ENCODE data around the gene UBA52.
"Not testable (repeated sequence)": the region's sequence is repeated elsewhere in the genome, so short reads cannot be mapped to it uniquely, and the experiment has no call there.

The UBA52 gene

DNA sequence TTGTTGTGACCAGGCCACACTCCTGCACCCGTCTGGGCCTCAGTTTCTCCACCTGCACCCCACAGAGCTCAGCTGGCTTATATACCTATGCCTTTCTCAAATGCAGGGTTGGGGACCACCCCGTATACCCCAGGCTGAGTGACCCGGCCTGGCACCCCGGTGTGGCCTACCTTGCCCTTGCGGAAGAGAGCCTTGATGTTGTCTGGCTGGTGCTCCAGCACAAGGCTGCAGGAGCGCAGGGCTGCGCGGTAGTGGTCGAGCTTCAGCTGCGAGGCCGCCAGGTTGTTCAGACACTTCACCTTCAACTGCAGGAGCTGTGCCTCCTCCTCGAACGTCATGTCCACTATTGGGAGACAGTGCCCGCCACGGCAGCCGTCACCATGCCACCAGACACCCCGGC, 34.2 kb upstream of the UBA52 start:
- DNase-seq (ENCODE audit: insufficient read length, low spot score) (no peak), FAIRE-seq (no peak)
- TF ChIP-seq POU2F2 (IDR thresholded peaks at IDR 0.05; ENCODE audit: low read depth, low read length) (no peak), TAF1 (IDR thresholded peaks at IDR 0.05; ENCODE audit: low read depth, low read length) (no peak), POLR2AphosphoS5 (IDR thresholded peaks at IDR 0.05; ENCODE audit: low read depth, low read length) (no peak), POLR2A (IDR thresholded peaks at IDR 0.05; ENCODE audit: low read depth, low read length) (no peak), PAX5 (IDR thresholded peaks at IDR 0.05; ENCODE audit: insufficient read depth, low read length, severe bottlenecking) (no peak), SPI1 (IDR thresholded peaks at IDR 0.05; ENCODE audit: low read depth, low read length) (no peak)

DNA sequence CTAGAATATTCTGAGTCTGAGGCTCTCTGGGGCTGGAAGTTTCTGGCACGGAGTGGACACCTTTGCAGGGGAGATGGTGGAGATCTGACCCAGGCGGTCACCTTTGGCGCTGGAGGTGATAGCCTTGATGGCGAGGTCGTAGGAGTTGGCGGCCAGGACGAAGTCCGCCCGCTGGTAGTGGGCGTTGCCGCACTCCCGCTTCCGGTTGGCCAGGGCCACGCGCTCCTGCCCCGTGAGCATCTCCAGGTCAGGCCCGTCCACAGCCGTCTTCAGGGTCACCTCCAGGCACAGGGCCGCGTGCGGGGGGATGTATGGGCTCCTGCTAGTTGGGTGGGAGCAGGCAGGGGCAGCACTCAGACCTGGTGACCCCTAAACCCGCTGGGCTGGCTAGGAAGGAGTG, 33.5 kb upstream of the UBA52 start:
- FAIRE-seq (no peak), DNase-seq (ENCODE audit: insufficient read length, low spot score) (no peak)
- TF ChIP-seq TAF1 (IDR thresholded peaks at IDR 0.05; ENCODE audit: low read depth, low read length), result no peak

GRCh38 chr19:18539372-18539771, 32.3 kb upstream of the UBA52 start:
- FAIRE-seq (no peak), DNase-seq (ENCODE audit: insufficient read length, low spot score) (no peak)
- TF ChIP-seq SPI1 (IDR thresholded peaks at IDR 0.05; ENCODE audit: low read depth, low read length) (no peak), POU2F2 (IDR thresholded peaks at IDR 0.05; ENCODE audit: low read depth, low read length) (no peak), PAX5 (IDR thresholded peaks at IDR 0.05; ENCODE audit: insufficient read depth, low read length, severe bottlenecking) (no peak), POLR2AphosphoS5 (IDR thresholded peaks at IDR 0.05; ENCODE audit: low read depth, low read length) (no peak), POLR2A (IDR thresholded peaks at IDR 0.05; ENCODE audit: low read depth, low read length) (no peak), TAF1 (IDR thresholded peaks at IDR 0.05; ENCODE audit: low read depth, low read length) (no peak)

DNA sequence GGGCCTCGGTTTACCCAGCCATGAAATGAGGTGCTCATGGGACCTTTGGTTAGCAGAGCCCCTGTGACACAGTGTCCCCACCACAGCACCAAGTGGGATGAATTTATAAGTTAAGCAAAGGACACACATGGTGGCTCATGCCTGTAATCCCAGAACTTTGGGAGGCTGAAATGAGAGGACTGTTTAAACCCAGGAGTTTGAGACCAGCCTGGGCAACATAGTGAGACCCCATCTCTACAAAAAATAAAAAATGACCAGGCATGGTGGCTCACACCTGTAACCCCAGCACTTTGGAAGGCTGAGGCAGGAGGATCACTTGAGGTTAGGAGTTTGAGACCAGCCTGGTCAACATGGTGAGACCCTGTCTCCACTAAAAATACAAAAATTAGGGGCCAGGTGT, 31.5 kb upstream of the UBA52 start:
- FAIRE-seq; DNase-seq (ENCODE audit: insufficient read length, low spot score): not testable (repeated sequence)

DNA sequence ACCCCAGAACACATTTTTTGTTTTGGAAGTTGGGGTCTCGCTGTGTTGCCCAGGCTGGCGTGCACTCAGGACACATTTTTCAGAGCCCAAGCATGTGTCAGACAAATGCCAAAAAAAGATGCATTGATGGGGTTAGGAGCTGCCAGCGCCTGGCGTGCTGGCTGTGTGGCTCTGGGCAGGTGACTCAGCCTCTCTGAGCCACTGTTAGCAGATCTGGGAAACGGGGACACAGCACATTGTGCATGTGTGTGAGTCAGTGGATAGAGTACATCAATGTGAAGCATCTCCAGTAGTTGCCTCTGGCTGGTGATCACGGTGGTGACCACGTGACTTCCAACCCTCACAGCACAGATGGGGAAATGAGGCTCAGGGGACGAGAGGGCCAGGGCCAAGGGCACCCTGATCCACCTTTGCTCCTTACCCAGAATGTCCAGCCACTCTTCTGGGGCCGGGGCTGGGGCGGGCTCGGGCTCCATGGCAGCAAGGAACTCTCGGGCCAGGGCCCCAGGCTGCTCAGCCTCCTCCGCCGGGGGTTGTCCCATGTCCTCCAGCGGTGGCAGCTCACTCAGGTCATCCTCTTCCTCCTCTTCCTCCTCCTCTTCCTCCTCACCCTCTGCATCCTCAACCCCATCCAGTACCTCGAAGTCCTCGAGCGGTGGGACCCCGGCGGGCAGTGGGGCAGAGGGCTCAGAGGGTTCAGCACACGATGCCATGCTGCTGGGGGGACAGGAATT, 30.2 kb upstream of the UBA52 start:
- TF ChIP-seq SPI1 (IDR thresholded peaks at IDR 0.05; ENCODE audit: low read depth, low read length) (no peak), POLR2A (IDR thresholded peaks at IDR 0.05; ENCODE audit: low read depth, low read length) (no peak), POU2F2 (IDR thresholded peaks at IDR 0.05; ENCODE audit: low read depth, low read length) (no peak), POLR2AphosphoS5 (IDR thresholded peaks at IDR 0.05; ENCODE audit: low read depth, low read length) (no peak), TAF1 (IDR thresholded peaks at IDR 0.05; ENCODE audit: low read depth, low read length) (no peak), PAX5 (IDR thresholded peaks at IDR 0.05; ENCODE audit: insufficient read depth, low read length, severe bottlenecking) (no peak)
- peak; percentile 54 for FAIRE-seq

GRCh38 chr19:18541992-18542940, 29.4 kb upstream of the UBA52 start:
- DNase-seq (ENCODE audit: insufficient read length, low spot score) (no peak), FAIRE-seq (no peak)

More for the DNA sequence above, 30.2 kb upstream of the UBA52 start:
- DNase-seq (ENCODE audit: insufficient read length, low spot score), result no peak

DNA sequence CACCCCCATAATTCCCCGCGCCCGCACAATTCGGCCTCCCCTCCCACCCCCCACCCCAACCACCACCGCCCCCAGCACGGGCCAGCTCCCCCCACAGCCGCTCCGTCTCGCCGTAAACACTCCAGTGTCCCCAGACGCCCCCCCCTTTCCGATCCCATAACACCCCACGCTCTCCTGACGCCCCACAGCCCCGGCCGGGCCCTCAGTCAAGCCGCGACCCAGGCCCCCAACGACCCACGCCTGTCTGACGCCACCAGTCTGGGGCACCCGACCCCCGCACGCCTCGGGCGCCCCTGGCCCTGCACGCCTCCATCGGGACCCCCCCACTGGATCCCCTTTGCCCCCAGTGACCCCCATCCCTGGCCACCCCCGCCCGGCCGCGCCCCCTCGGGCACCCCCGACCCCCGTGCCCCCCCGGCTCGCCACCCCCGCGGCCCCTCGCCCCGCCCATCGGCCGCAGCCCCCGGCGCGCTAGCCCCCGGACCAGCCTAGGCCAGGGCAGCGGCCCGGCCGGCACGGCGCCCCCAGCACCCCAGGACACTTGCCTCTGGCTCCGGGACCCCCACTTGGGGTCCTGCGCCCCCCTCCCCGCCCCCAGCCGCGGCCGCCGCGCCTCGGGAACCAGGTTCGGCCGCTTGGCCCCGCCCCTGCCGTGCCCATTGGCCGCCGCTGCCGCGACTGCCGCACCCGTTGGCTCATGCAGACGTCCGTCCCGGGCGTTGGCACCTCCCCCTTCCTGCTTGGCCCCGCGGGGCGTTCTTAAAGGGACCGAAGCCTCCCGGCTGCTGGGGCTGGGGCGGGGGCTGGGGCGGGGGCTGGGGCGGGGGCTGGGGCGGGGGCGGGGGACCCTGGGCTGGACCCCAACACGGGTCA, 28.5 kb upstream of the UBA52 start, which contains the start of gene FKBP8:
FKBP8 (minus strand) TSS at position 633 of the 873 bp plus-strand sequence. CDS start 1,603 bp downstream, outside the sequence.
- DNase-seq (ENCODE audit: insufficient read length, low spot score), result peak; percentile 99
- TF ChIP-seq POLR2AphosphoS5 (IDR thresholded peaks at IDR 0.05; ENCODE audit: low read depth, low read length), result no peak
- TF ChIP-seq SPI1 (IDR thresholded peaks at IDR 0.05; ENCODE audit: low read depth, low read length), result no peak
- no peak for TF ChIP-seq POLR2A (IDR thresholded peaks at IDR 0.05; ENCODE audit: low read depth, low read length)
- TF ChIP-seq POU2F2 (IDR thresholded peaks at IDR 0.05; ENCODE audit: low read depth, low read length), result no peak
- TF ChIP-seq TAF1 (IDR thresholded peaks at IDR 0.05; ENCODE audit: low read depth, low read length), result no peak
- no peak for TF ChIP-seq PAX5 (IDR thresholded peaks at IDR 0.05; ENCODE audit: insufficient read depth, low read length, severe bottlenecking)
- peak; percentile 72 for FAIRE-seq

More at GRCh38 chr19:18541992-18542940, 29.4 kb upstream of the UBA52 start:
- TF ChIP-seq SPI1 (IDR thresholded peaks at IDR 0.05; ENCODE audit: low read depth, low read length), result no peak

DNA sequence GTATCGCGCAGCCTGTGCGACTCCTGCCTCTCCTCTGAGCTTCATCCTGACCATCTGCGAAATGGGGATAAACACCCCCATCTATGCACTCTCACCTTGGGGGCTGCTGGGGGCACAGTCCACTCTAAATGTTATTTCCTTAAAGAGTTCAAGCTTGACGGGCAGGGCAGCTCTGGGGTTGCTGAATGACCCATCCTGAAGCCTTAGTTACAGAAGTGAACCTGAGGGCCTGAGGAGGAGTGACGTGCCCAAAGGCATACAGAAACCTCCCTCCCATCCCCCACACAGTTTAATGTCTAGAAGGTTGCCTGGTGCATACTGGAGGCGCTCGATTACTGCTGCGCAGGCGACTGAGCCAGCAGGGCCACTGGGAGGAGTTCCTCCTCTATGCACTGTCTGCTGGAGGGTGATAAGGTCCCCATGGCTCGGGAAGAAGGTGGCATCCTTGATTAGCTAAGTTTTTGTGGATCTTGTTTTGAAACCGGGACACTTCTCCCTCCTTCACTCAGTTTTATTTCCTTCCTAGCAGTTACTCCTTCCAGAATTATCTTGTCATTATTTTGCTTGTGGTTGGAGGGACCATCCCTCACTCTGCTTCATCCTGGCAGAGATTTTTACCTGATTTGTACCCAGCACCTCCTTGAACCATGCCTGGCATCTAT, 27.7 kb upstream of the UBA52 start:
- DNase-seq (ENCODE audit: insufficient read length, low spot score), result peak; percentile 80
- peak; percentile 82 for FAIRE-seq

GRCh38 chr19:18551631-18552030, 20.0 kb upstream of the UBA52 start:
- DNase-seq (ENCODE audit: insufficient read length, low spot score) (no peak), FAIRE-seq (no peak)
- TF ChIP-seq PAX5 (IDR thresholded peaks at IDR 0.05; ENCODE audit: insufficient read depth, low read length, severe bottlenecking), result no peak
- no peak for TF ChIP-seq TAF1 (IDR thresholded peaks at IDR 0.05; ENCODE audit: low read depth, low read length)
- TF ChIP-seq POLR2A (IDR thresholded peaks at IDR 0.05; ENCODE audit: low read depth, low read length), result no peak
- TF ChIP-seq SPI1 (IDR thresholded peaks at IDR 0.05; ENCODE audit: low read depth, low read length), result no peak
- no peak for TF ChIP-seq POU2F2 (IDR thresholded peaks at IDR 0.05; ENCODE audit: low read depth, low read length)
- TF ChIP-seq POLR2AphosphoS5 (IDR thresholded peaks at IDR 0.05; ENCODE audit: low read depth, low read length), result no peak

More for the DNA sequence above, 27.7 kb upstream of the UBA52 start:
- TF ChIP-seq POU2F2 (IDR thresholded peaks at IDR 0.05; ENCODE audit: low read depth, low read length), result peak; percentile 68; the same call in 1 of the 2 replicates
- peak; percentile 35; the same call in 1 of the 2 replicates for TF ChIP-seq SPI1 (IDR thresholded peaks at IDR 0.05; ENCODE audit: low read depth, low read length)
- TF ChIP-seq POLR2A (IDR thresholded peaks at IDR 0.05; ENCODE audit: low read depth, low read length), result peak; percentile 85
- TF ChIP-seq POLR2AphosphoS5 (IDR thresholded peaks at IDR 0.05; ENCODE audit: low read depth, low read length), result no peak; the same call in 1 of the 2 replicates
- no peak for TF ChIP-seq PAX5 (IDR thresholded peaks at IDR 0.05; ENCODE audit: insufficient read depth, low read length, severe bottlenecking)
- peak; percentile 90 for TF ChIP-seq TAF1 (IDR thresholded peaks at IDR 0.05; ENCODE audit: low read depth, low read length)
